Sigmoid colon (tissue), 7 donors: ENCODE results near the gene HLA-DOB. TPM values are rescaled to one million over a fixed set of nuclear protein-coding genes. Genes with fewer than 3 reads are reported as not detected.

Experiments used
- DNase-seq: peaks from one replicate; pipeline ENCODE4 v3.0.0-alpha.2; 2019
- H3K27ac ChIP-seq, 4 donors: fragments of 200-600 bp; sonication (generic); one replicate each; pipeline ENCODE4 v1.5.1; 2016 to 2019; ENCODE audit warnings: mild to moderate bottlenecking in 1 of 4
- H3K27me3 ChIP-seq, 3 donors: fragments of 200-600 bp; sonication (generic); one replicate each; pipeline ENCODE4 v1.5.1; 2019; ENCODE audit warnings: mild to moderate bottlenecking in 1 of 3
- H3K36me3 ChIP-seq, 4 donors: fragments of 200-600 bp; sonication (generic); one replicate each; pipeline ENCODE4 v1.5.1; 2016 to 2019
- H3K4me1 ChIP-seq, 4 donors: fragments of 200-600 bp; sonication (generic); one replicate each; pipeline ENCODE4 v1.5.1; 2017 to 2019
- H3K4me3 ChIP-seq, 4 donors: fragments of 200-600 bp; sonication (generic); one replicate each; pipeline ENCODE4 v1.5.1; 2017 to 2019; ENCODE audit warnings: mild to moderate bottlenecking in 2 of 4, moderate library complexity in 1 of 4
- H3K9me3 ChIP-seq, 4 donors: fragments of 200-600 bp in 3 of 4; sonication (generic) in 3 of 4; one replicate each; pipeline versions ENCODE4 v1.5.1 to v1.6.1; 2013 to 2019
- EP300 ChIP-seq, 4 donors: sonication (generic); formaldehyde crosslinking; IDR thresholded peaks; one replicate each; pipeline ENCODE4 v1.6.1; 2017; ENCODE audit warnings: antibody characterized with exemption in 4 of 4
- POLR2A ChIP-seq, 2 donors: fragments of 450-650 bp; IDR thresholded peaks; one replicate each; pipeline ENCODE4 v1.6.1; 2016; ENCODE audit warnings: antibody characterized with exemption in 2 of 2, mild to moderate bottlenecking in 2 of 2, moderate library complexity in 2 of 2
- POLR2AphosphoS5 ChIP-seq, 4 donors: sonication (generic); formaldehyde crosslinking; IDR thresholded peaks; one replicate each; pipeline ENCODE4 v1.6.1; 2017; ENCODE audit warnings: antibody characterized with exemption in 4 of 4
- WGBS, 2 donors: extraction: QIAGEN DNeasy Blood & Tissue Kit; methylation state at CpG; one replicate each; pipeline ENCODE4 v1.1.7; 2013; 5-methylcytosine and 5-hydroxymethylcytosine counted together
- intact Hi-C: fragments of 100-400 bp; cut with DNase I; formaldehyde crosslinking; loops from one replicate; pipeline ENCODE4 v1.15.1; 2023
- polyA plus RNA-seq, 3 donors: library from polyadenylated mRNA; stranded (reverse); fragments of 200-250 nt; gene quantifications; one replicate each; pipeline ENCODE4 v1.2.3, GENCODE V29; 2013
- total RNA-seq, 4 donors: library from RNA; depleted of rRNA; stranded (reverse); fragments of >200 nt; gene quantifications; one replicate each; pipeline ENCODE4 v1.1.0, GENCODE V29; 2016
- TF ChIP-seq, protein P1 (sequence below), 4 experiments: fragments of 450-650 bp in 3 of 4; fragments of 200-600 bp in 1 of 4; IDR thresholded peaks; one replicate each; pipeline ENCODE4 v1.5.1; 2016 to 2019; ENCODE audit warnings: antibody characterized with exemption in 4 of 4, mild to moderate bottlenecking in 3 of 4, moderate library complexity in 2 of 4
- donor health status: healthy with polysubstance abuse.
- donor health status: Bipolar disorder and iron deficiency.
- donor health status: healthy.

The HLA-DOB gene
- total and polyA plus RNA-seq, 7 donors: 0.68 to 31.8 (median 1.6) TPM; not detected in 2

DNA sequence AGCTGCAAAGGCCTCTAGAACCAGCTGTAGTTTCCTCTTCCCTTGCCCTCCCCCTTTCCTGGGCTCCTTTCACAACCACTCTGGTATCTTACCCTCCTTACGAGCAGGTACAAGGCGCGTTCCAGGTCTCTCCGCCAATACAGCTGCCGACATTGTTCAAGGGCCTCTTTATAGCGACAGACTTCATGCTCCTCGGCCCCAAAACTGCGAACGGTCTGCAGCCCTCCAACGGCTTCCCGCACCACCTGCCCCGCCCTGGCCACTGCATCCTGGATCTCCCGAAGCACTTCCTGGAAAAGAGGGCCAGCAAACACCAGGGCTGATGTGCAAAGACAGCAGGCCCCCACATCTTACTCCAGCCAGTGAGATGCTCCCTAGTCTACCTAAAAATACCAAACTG, 15.7 kb upstream of the HLA-DOB start:
- TF ChIP-seq POLR2AphosphoS5 (IDR thresholded peaks at IDR 0.05): no peak
- no peak for TF ChIP-seq POLR2A (IDR thresholded peaks at IDR 0.05)
- TF ChIP-seq, protein P1, sequence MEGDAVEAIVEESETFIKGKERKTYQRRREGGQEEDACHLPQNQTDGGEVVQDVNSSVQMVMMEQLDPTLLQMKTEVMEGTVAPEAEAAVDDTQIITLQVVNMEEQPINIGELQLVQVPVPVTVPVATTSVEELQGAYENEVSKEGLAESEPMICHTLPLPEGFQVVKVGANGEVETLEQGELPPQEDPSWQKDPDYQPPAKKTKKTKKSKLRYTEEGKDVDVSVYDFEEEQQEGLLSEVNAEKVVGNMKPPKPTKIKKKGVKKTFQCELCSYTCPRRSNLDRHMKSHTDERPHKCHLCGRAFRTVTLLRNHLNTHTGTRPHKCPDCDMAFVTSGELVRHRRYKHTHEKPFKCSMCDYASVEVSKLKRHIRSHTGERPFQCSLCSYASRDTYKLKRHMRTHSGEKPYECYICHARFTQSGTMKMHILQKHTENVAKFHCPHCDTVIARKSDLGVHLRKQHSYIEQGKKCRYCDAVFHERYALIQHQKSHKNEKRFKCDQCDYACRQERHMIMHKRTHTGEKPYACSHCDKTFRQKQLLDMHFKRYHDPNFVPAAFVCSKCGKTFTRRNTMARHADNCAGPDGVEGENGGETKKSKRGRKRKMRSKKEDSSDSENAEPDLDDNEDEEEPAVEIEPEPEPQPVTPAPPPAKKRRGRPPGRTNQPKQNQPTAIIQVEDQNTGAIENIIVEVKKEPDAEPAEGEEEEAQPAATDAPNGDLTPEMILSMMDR (IDR thresholded peaks at IDR 0.05): no peak
- TF ChIP-seq EP300 (IDR thresholded peaks at IDR 0.05): no peak
- no peak for DNase-seq
- intact Hi-C loops: no loop called here
- WGBS, 2 donors: 82 to 90% methylated on average over 13 of the region's 13 CpGs
- peaks cover 0 to 5% (median 4%) of the 10 kb centered on the region in 4 donors for H3K4me1 ChIP-seq
- peaks cover 0 to 62% (median 26%) of the 10 kb centered on the region in 4 donors for H3K36me3 ChIP-seq
- no peak overlapping the region for H3K4me3 ChIP-seq
- H3K9me3 ChIP-seq: no peaks in the 10 kb centered on the region
- H3K27ac ChIP-seq: no peak overlapping the region
- H3K27me3 ChIP-seq: no peaks in the 10 kb centered on the region

DNA sequence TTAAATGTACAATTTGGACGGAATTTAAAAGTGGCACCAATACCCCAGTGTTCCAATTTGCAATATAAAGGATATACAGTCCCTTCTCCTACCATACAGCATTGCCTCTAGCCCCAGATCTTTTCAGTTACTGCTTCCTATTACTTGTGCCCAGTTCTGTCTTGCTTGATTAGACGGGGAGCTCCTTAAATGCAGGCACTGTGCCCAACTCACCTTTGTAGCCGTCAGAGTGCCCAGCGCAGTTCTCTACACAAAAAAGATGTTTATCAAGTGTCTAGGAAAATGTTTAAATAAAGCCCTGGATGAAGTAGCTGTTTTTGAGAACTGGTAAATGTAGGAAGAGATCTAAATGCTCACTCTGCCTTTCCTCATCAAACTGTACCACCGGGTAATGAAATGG, 14.1 kb upstream of the HLA-DOB start:
- Histone ChIP-seq H3K27me3 (no peaks in the 10 kb centered on the region), H3K4me3 (no peak overlapping the region), H3K36me3 (peaks cover 0 to 62% (median 24%) of the 10 kb centered on the region in 4 donors), H3K27ac (no peak overlapping the region), H3K4me1 (no peaks in the 10 kb centered on the region), H3K9me3 (no peaks in the 10 kb centered on the region)
- WGBS, 2 donors: 87 to 94% methylated on average over 5 of the region's 5 CpGs
- TF ChIP-seq, protein P1 (IDR thresholded peaks at IDR 0.05): no peak
- TF ChIP-seq POLR2A (IDR thresholded peaks at IDR 0.05) (no peak), EP300 (IDR thresholded peaks at IDR 0.05) (no peak), POLR2AphosphoS5 (IDR thresholded peaks at IDR 0.05) (no peak)
- intact Hi-C loops: no loop called here
- no peak for DNase-seq

DNA sequence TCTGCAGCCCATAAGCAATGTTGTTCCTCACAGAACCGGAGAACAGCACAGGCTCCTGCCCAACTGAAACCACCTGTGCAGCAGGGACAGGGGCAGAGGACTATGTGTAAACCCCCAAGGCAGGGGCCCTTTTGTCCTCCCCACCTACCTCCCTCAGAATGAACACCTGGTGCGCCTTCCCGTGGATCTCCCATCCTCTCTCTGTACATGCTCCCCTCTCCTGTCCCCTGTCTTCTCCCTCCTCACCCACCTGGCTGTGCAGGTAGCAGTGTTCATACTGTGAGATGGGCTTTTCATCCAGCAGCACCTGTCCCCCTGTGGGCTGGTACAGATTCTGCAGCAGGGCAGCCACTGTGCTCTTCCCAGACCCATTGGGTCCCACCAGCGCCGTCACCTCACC, 13.2 kb upstream of the HLA-DOB start:
- intact Hi-C loops: no loop called here
- no peak overlapping the region for H3K27ac ChIP-seq

DNA sequence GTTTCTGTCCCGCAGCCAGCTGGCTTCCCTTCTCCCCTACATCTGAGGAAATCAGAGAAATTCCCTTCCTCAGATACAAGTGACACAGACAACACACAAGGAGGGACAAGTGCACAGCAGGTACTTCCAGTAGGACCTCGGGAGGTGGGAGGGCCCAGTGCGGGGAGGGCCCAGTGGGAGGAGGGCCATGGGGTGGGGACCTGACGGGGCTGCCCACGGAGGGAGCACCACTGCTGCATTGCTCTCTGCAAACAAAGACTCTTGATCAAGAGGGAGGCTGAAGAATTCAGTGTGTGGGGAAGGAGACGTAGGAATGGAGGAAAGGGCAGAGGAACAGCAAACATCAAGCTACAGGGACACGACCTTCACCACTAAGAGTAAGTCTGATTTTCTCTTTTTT, 12.7 kb upstream of the HLA-DOB start:
- H3K27me3 ChIP-seq: no peaks in the 10 kb centered on the region
- 79 to 81% methylated on average over 7 of the region's 7 CpGs for WGBS, 2 donors
- no peak overlapping the region for H3K27ac ChIP-seq
- no peaks in the 10 kb centered on the region for H3K4me1 ChIP-seq
- DNase-seq: no peak
- no peak for TF ChIP-seq POLR2A (IDR thresholded peaks at IDR 0.05)
- TF ChIP-seq, protein P1 (IDR thresholded peaks at IDR 0.05): no peak
- TF ChIP-seq POLR2AphosphoS5 (IDR thresholded peaks at IDR 0.05): no peak
- no peak for TF ChIP-seq EP300 (IDR thresholded peaks at IDR 0.05)
- intact Hi-C loops: no loop called here
- H3K9me3 ChIP-seq: no peaks in the 10 kb centered on the region
- no peak overlapping the region for H3K4me3 ChIP-seq
- peaks cover 0 to 51% (median 24%) of the 10 kb centered on the region in 4 donors for H3K36me3 ChIP-seq

More for the DNA sequence above, 13.2 kb upstream of the HLA-DOB start:
- TF ChIP-seq, protein P1 (IDR thresholded peaks at IDR 0.05): no peak
- TF ChIP-seq POLR2A (IDR thresholded peaks at IDR 0.05) (no peak), POLR2AphosphoS5 (IDR thresholded peaks at IDR 0.05) (no peak), EP300 (IDR thresholded peaks at IDR 0.05) (no peak)
- DNase-seq: no peak
- peaks cover 0 to 56% (median 24%) of the 10 kb centered on the region in 4 donors for H3K36me3 ChIP-seq
- H3K4me3 ChIP-seq: no peak overlapping the region
- H3K27me3 ChIP-seq: no peaks in the 10 kb centered on the region
- H3K9me3 ChIP-seq: no peaks in the 10 kb centered on the region
- no peaks in the 10 kb centered on the region for H3K4me1 ChIP-seq
- WGBS, 2 donors: 99% methylated on average over 5 of the region's 5 CpGs

DNA sequence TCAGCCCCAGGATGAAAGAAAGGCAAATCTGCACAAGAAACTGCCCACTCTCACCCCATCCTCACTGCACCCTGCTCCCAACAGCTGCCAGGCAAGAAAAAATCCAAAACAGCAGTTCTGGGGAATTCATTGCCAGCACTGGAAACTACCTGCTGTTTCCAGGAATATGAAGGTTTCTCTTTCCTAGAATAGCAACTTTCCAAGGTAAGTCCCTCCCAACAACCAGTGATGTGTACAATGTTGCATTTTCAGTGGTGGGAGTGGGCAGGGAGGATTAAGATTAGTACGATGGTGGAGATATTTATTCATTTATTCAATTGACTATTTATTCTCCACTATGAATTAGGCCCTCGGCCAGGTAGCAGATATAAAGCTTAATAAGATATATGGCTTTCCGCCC, 10.2 kb upstream of the HLA-DOB start:
- no peaks in the 10 kb centered on the region for H3K9me3 ChIP-seq
- TF ChIP-seq, protein P1 (IDR thresholded peaks at IDR 0.05): no peak
- TF ChIP-seq POLR2A (IDR thresholded peaks at IDR 0.05) (no peak), POLR2AphosphoS5 (IDR thresholded peaks at IDR 0.05) (no peak), EP300 (IDR thresholded peaks at IDR 0.05) (no peak)
- no peaks in the 10 kb centered on the region for H3K27me3 ChIP-seq
- WGBS, 2 donors: 86 to 91% methylated on average over 3 of the region's 3 CpGs
- H3K36me3 ChIP-seq: peaks cover 0 to 39% (median 22%) of the 10 kb centered on the region in 4 donors
- no peaks in the 10 kb centered on the region for H3K4me1 ChIP-seq
- no peak for DNase-seq
- no peak overlapping the region for H3K27ac ChIP-seq
- H3K4me3 ChIP-seq: no peak overlapping the region
- intact Hi-C loops: no loop called here
